ENCODE measurements around the gene SLC25A2. TPM values are rescaled to one million over a fixed set of nuclear protein-coding genes. Genes with fewer than 3 reads are reported as not detected.
"Not testable (repeated sequence)": the region's sequence is repeated elsewhere in the genome, so short reads cannot be mapped to it uniquely, and the experiment has no call there.

SLC25A2 gene
- total and polyA plus RNA-seq, 4 experiments from 2014 or later, result 0.38 to 0.91 TPM; not detected in 2

- POLR2A ChIA-PET (ENCODE audit: partially characterized antibody), result no interaction called here
- Histone ChIP-seq H3K4me3 (ENCODE audit: low read length in 2 of 2) (no peak within 1 kb of the TSS), H3K36me3 (ENCODE audit: insufficient read depth, low read length) (no peaks in the 10 kb centered on the region), H3K27me3 (ENCODE audit: insufficient read depth, low read length) (no peaks in the 10 kb centered on the region), H3K4me1 (ENCODE audit: insufficient read depth, low read length) (no peaks in the 10 kb centered on the region), H3K27ac (ENCODE audit: low read depth, low read length) (no peak within 1 kb of the TSS), H3K9me3 (ENCODE audit: control insufficient read depth in 1 of 2, low read length in 2 of 2) (peaks cover 0 to 11% of the 10 kb centered on the region in 2 donors)
- intact Hi-C loops (cut with micrococcal nuclease), result no loop called here
- H3K4me1 Mint-ChIP-seq, result peaks cover 0 to 3% (median 0%) of the 10 kb centered on the region in 4 donors
- H3K27ac Mint-ChIP-seq, result no peak within 1 kb of the TSS
- peaks cover 3 to 74% (median 67%) of the 10 kb centered on the region in 8 donors for H3K9me3 Mint-ChIP-seq
- CTCF ChIA-PET (ENCODE audit: partially characterized antibody), result interaction anchor here (1.0 to 1.5 kb wide), 2 partner anchors 215 to 224 kb away, joined by 3 read pairs; no protein-coding TSS in a partner anchor
- H3K27me3 Mint-ChIP-seq, result peaks cover 33 to 35% of the 10 kb centered on the region in 2 donors
- DNase-seq, result peak in 1 of 5 donors; percentile 24
- peak within 1 kb of the TSS in 7 of 8 donors; percentile 46 to 73 (median 71) for H3K4me3 Mint-ChIP-seq
- H3K36me3 Mint-ChIP-seq, result peaks cover 5 to 14% of the 10 kb centered on the region in 2 donors
These were observed 39.5 kb upstream of the SLC25A2 start, which contains the start of gene PCDHGA3 for GRCh38 chr5:141343242-141343952. TSS of gene PCDHGA3 (plus strand) at chr5:141343829. CDS start at chr5:141344034, 205 bp downstream.

GRCh38 chr5:141342773-141343172, 38.9 kb upstream of the SLC25A2 start:
- intact Hi-C loops (cut with micrococcal nuclease), result no loop called here
- Mint-ChIP-seq H3K4me1 (peaks cover 0 to 3% (median 0%) of the 10 kb centered on the region in 4 donors), H3K27ac (no peak overlapping the region), H3K36me3 (peaks cover 9 to 17% of the 10 kb centered on the region in 2 donors), H3K9me3 (peaks cover 3 to 78% (median 72%) of the 10 kb centered on the region in 8 donors), H3K27me3 (peaks cover 39 to 42% of the 10 kb centered on the region in 2 donors), H3K4me3 (no peak overlapping the region)
- Histone ChIP-seq H3K27ac (ENCODE audit: low read depth, low read length) (no peak overlapping the region), H3K9me3 (ENCODE audit: control insufficient read depth in 1 of 2, low read length in 2 of 2) (peaks cover 0 to 11% of the 10 kb centered on the region in 2 donors), H3K4me1 (ENCODE audit: insufficient read depth, low read length) (no peaks in the 10 kb centered on the region), H3K36me3 (ENCODE audit: insufficient read depth, low read length) (no peaks in the 10 kb centered on the region), H3K4me3 (ENCODE audit: low read length in 2 of 2) (no peak overlapping the region), H3K27me3 (ENCODE audit: insufficient read depth, low read length) (no peaks in the 10 kb centered on the region)
- no peak for DNase-seq
- POLR2A ChIA-PET (ENCODE audit: partially characterized antibody), result no interaction called here
- CTCF ChIA-PET (ENCODE audit: partially characterized antibody), result no interaction called here

- intact Hi-C loops (cut with micrococcal nuclease); H3K27ac ChIP-seq (ENCODE audit: low read depth, low read length); H3K4me1 Mint-ChIP-seq; H3K4me1 ChIP-seq (ENCODE audit: insufficient read depth, low read length); H3K27me3 ChIP-seq (ENCODE audit: insufficient read depth, low read length); H3K36me3 ChIP-seq (ENCODE audit: insufficient read depth, low read length); H3K4me3 ChIP-seq (ENCODE audit: low read length in 2 of 2); DNase-seq; H3K27ac Mint-ChIP-seq; H3K4me3 Mint-ChIP-seq; CTCF ChIA-PET (ENCODE audit: partially characterized antibody); H3K9me3 ChIP-seq (ENCODE audit: control insufficient read depth in 1 of 2, low read length in 2 of 2); POLR2A ChIA-PET (ENCODE audit: partially characterized antibody): not testable (repeated sequence)
- peaks cover 14 to 17% of the 10 kb centered on the region in 2 donors for H3K36me3 Mint-ChIP-seq
- peaks cover 3 to 86% (median 79%) of the 10 kb centered on the region in 8 donors for H3K9me3 Mint-ChIP-seq
- H3K27me3 Mint-ChIP-seq, result peaks cover 43 to 44% of the 10 kb centered on the region in 2 donors
These were observed 37.0 kb upstream of the SLC25A2 start for GRCh38 chr5:141340781-141341354.

GRCh38 chr5:141338538-141339306, 34.9 kb upstream of the SLC25A2 start, which contains the start of gene PCDHGA2:
TSS of gene PCDHGA2 (plus strand) at chr5:141338760.
- Histone ChIP-seq H3K36me3 (ENCODE audit: insufficient read depth, low read length) (no peaks in the 10 kb centered on the region), H3K9me3 (ENCODE audit: control insufficient read depth in 1 of 2, low read length in 2 of 2) (peaks cover 0 to 8% of the 10 kb centered on the region in 2 donors), H3K27me3 (ENCODE audit: insufficient read depth, low read length) (no peaks in the 10 kb centered on the region), H3K4me3 (ENCODE audit: low read length in 2 of 2) (no peak within 1 kb of the TSS), H3K27ac (ENCODE audit: low read depth, low read length) (no peak within 1 kb of the TSS), H3K4me1 (ENCODE audit: insufficient read depth, low read length) (no peaks in the 10 kb centered on the region)
- H3K4me3 Mint-ChIP-seq, result peak within 1 kb of the TSS in 4 of 8 donors; percentile 35 to 65 (median 49)
- peaks cover 47 to 52% of the 10 kb centered on the region in 2 donors for H3K27me3 Mint-ChIP-seq
- H3K9me3 Mint-ChIP-seq, result peaks cover 3 to 89% (median 80%) of the 10 kb centered on the region in 8 donors
- H3K4me1 Mint-ChIP-seq, result peaks cover 0 to 3% (median 0%) of the 10 kb centered on the region in 4 donors
- DNase-seq, result no peak
- peaks cover 11 to 15% of the 10 kb centered on the region in 2 donors for H3K36me3 Mint-ChIP-seq
- peak within 1 kb of the TSS in 1 of 7 donors; percentile 61 for H3K27ac Mint-ChIP-seq
- ChIA-PET CTCF (ENCODE audit: partially characterized antibody) (interaction anchor here (1.0 to 1.1 kb wide), 2 partner anchors 9 to 12 kb away, joined by 3 to 4 read pairs; partner anchors contain the start of gene PCDHGA1), POLR2A (ENCODE audit: partially characterized antibody) (no interaction called here)
- intact Hi-C loops (cut with micrococcal nuclease), result no loop called here

GRCh38 chr5:141332571-141332970, 28.7 kb upstream of the SLC25A2 start:
- intact Hi-C loops (cut with micrococcal nuclease), result not testable (repeated sequence)

GRCh38 chr5:141330299-141331080, 26.6 kb upstream of the SLC25A2 start, which contains the start of gene PCDHGA1:
TSS of gene PCDHGA1 (plus strand) at chr5:141330514.
- CTCF ChIA-PET (ENCODE audit: partially characterized antibody), result interaction anchor here (0.9 to 4.4 kb wide), 11 partner anchors 9 to 288 kb away, joined by 3 to 29 read pairs (median 4); partner anchors contain the start of genes DIAPH1, PCDHGA6 and TAF7
- peak within 1 kb of the TSS in 1 of 7 donors; percentile 52 for H3K27ac Mint-ChIP-seq
- POLR2A ChIA-PET (ENCODE audit: partially characterized antibody), result interaction anchor here (0.7 to 0.8 kb wide), 2 partner anchors 10 to 233 kb away, joined by 3 to 7 read pairs; partner anchors contain the start of gene TAF7
- peaks cover 50% of the 10 kb centered on the region in 2 donors for H3K27me3 Mint-ChIP-seq
- H3K9me3 ChIP-seq (ENCODE audit: control insufficient read depth in 1 of 2, low read length in 2 of 2), result peaks cover 0 to 8% of the 10 kb centered on the region in 2 donors
- H3K27me3 ChIP-seq (ENCODE audit: insufficient read depth, low read length), result no peaks in the 10 kb centered on the region
- no peaks in the 10 kb centered on the region for H3K4me1 ChIP-seq (ENCODE audit: insufficient read depth, low read length)
- H3K4me1 Mint-ChIP-seq, result peaks cover 5 to 11% (median 6%) of the 10 kb centered on the region in 4 donors
- H3K4me3 Mint-ChIP-seq, result peak within 1 kb of the TSS in 6 of 8 donors; percentile 29 to 68 (median 54)
- peak in 2 of 5 donors; percentile 15 to 26 for DNase-seq
- no peak within 1 kb of the TSS for H3K27ac ChIP-seq (ENCODE audit: low read depth, low read length)
- intact Hi-C loops (cut with micrococcal nuclease), result no loop called here
- H3K4me3 ChIP-seq (ENCODE audit: low read length in 2 of 2), result no peak within 1 kb of the TSS
- H3K36me3 Mint-ChIP-seq, result peaks cover 15 to 18% of the 10 kb centered on the region in 2 donors
- peaks cover 2 to 81% (median 69%) of the 10 kb centered on the region in 8 donors for H3K9me3 Mint-ChIP-seq
- no peaks in the 10 kb centered on the region for H3K36me3 ChIP-seq (ENCODE audit: insufficient read depth, low read length)

More at GRCh38 chr5:141332571-141332970, 28.7 kb upstream of the SLC25A2 start:
- POLR2A ChIA-PET (ENCODE audit: partially characterized antibody); H3K9me3 ChIP-seq (ENCODE audit: control insufficient read depth in 1 of 2, low read length in 2 of 2); H3K36me3 ChIP-seq (ENCODE audit: insufficient read depth, low read length); H3K4me3 ChIP-seq (ENCODE audit: low read length in 2 of 2); H3K27ac ChIP-seq (ENCODE audit: low read depth, low read length); H3K4me1 ChIP-seq (ENCODE audit: insufficient read depth, low read length); H3K4me3 Mint-ChIP-seq; H3K4me1 Mint-ChIP-seq; DNase-seq; H3K27ac Mint-ChIP-seq; H3K27me3 ChIP-seq (ENCODE audit: insufficient read depth, low read length): not testable (repeated sequence)
- Mint-ChIP-seq H3K9me3 (peaks cover 0 to 85% (median 75%) of the 10 kb centered on the region in 8 donors), H3K27me3 (peaks cover 46 to 55% of the 10 kb centered on the region in 2 donors), H3K36me3 (peaks cover 8 to 16% of the 10 kb centered on the region in 2 donors)
- CTCF ChIA-PET (ENCODE audit: partially characterized antibody), result interaction anchor here (1.1 to 1.3 kb wide), 2 partner anchors 12 to 13 kb away, joined by 3 to 5 read pairs; partner anchors contain the start of gene TAF7

All from CD4-positive, alpha-beta memory T cell (primary cell).